VCaP (cell line): ENCODE results near the gene ZBTB47.

ENCODE experiments used
- H3K27ac ChIP-seq: fragments of 450-650 bp; 2 replicates; pipeline ENCODE4 v1.5.1; 2017
- TF ChIP-seq, protein P1 (sequence below): fragments of 450-650 bp; conservative IDR thresholded peaks from 2 replicates; pipeline ENCODE4 v1.5.1; 2017; ENCODE audit warnings: mild to moderate bottlenecking, moderate library complexity

The ZBTB47 gene

DNA sequence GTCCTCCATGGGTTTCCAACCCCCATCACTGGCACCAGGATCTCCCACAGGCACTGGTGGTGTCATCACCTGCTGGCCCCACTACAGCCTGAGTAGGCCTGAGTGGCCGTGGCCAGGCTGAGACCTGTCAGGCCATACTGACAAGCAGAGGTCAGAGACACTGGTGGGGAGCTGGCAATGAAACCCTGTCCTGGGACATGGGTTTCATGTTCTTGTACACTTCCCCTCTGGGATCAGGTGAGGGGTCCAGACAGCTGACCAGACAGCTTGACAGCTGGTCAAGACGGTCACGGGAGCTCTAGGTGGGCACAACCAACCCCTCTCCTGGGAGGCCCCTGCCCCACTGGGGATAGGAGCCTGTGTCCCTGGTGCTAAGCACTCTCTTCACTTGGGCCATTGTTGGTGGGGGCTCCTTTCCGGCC lies 13.1 kb downstream of the ZBTB47 start:
- no peak overlapping the region for H3K27ac ChIP-seq
- TF ChIP-seq, protein P1, sequence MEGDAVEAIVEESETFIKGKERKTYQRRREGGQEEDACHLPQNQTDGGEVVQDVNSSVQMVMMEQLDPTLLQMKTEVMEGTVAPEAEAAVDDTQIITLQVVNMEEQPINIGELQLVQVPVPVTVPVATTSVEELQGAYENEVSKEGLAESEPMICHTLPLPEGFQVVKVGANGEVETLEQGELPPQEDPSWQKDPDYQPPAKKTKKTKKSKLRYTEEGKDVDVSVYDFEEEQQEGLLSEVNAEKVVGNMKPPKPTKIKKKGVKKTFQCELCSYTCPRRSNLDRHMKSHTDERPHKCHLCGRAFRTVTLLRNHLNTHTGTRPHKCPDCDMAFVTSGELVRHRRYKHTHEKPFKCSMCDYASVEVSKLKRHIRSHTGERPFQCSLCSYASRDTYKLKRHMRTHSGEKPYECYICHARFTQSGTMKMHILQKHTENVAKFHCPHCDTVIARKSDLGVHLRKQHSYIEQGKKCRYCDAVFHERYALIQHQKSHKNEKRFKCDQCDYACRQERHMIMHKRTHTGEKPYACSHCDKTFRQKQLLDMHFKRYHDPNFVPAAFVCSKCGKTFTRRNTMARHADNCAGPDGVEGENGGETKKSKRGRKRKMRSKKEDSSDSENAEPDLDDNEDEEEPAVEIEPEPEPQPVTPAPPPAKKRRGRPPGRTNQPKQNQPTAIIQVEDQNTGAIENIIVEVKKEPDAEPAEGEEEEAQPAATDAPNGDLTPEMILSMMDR: no peak

DNA sequence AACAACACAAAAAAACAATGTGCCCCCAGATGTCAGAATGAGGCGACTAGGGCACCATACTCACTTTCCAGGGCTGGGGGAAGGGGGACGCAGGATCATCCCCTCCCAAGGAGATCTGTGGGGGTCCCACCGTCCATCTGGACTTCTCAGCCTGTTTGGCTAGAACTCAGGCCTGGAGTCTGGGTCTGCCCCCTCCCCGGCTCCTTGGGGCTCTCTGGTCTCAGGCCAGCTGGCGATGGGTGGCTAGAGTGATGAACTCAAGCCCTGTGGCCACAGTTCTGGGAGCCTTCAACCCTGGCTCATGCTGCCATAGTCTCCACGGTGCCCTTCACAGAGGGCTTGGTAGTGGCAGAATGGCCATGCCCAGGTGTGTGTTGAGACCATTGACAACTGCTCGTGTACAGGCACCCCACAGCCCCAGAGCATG lies 13.6 kb downstream of the ZBTB47 start:
- H3K27ac ChIP-seq: no peak overlapping the region
- TF ChIP-seq, protein P1: no peak

DNA sequence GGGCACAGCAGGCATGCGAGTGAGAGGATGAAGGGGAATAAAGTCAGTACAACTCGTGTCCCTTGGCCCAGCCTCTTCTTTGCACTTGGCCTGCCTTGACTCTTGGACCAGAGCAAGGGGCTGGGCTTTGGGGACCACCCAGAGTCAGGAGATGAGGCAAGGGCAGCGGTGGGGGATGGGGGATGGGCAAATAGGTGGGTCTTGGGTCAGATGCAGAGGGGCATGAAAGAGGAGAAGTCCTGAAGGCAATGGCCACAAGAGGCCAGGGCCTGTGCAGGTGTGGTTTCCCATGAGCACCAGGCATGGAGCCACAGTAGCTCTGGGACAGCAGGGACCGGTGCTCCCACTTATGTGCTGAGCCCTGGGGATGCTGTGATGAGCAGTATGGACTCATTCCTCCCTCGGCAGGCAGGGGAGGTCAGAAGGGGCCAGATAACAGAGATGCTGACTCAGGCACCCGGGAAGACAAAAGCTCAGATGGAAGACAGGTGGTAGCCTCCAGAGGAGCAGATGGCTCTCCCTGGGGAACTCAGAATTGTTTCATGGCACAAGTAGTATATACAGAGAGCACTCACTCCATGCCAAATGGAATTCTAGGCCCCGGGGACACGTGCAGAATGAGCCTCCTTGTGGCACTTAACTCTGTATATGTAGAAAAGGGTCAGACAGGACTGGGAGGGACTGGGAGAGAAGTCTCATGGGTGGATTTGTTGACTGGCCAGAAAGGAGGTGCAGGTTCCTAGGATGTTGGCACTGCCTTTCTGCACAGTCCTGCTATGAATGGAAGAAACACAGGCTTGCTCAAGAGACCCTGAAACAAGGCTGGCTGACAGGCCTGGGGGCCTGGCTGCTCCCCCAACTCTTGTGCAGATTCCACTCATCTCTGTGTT lies 14.3 kb downstream of the ZBTB47 start:
- TF ChIP-seq, protein P1: no peak

DNA sequence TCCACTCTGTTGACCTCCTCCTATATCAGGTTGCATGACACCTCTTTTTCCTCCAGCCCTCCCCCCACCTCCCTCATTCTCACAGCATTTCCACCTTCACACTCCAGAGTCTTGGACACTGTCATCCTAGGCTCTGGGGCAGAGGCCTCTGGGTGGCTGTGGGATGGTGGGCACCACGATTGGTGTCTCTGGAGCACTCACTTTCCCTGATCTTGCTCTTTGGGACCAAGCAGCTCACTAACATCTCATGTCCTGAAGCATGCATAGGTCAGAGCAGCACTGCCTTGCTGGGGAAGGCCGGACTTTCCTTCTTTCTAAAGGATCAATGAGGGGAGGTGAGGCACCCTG lies 14.9 kb downstream of the ZBTB47 start:
- H3K27ac ChIP-seq: no peak overlapping the region
- TF ChIP-seq, protein P1: no peak

More for the DNA sequence above, 14.3 kb downstream of the ZBTB47 start:
- H3K27ac ChIP-seq: no peak overlapping the region

GRCh38 chr3:42668793-42669217 lies 15.3 kb downstream of the ZBTB47 start:
- TF ChIP-seq, protein P1: no peak
- no peak overlapping the region for H3K27ac ChIP-seq

- no peak overlapping the region for H3K27ac ChIP-seq
- TF ChIP-seq, protein P1: no peak
These were observed 16.6 kb downstream of the ZBTB47 start for GRCh38 chr3:42670051-42670576.

DNA sequence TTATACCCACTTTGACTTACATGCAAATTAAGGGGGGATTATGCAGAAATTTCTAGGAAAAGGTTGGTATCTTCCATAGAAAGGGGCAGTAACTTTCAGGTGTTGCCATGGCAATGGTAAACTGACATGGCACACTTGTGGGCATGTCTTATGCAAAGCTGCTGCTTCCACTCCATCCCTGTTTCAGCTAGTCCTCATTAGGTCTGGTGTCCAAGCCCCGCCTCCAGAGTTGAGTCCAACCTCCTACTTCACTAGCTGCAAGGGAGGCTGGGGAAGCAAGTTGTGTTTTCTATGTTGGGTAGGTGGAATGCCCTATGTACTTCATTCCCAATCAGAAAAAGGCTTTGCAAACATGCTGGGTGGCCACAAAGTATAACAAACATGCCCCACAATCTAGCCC lies 17.2 kb downstream of the ZBTB47 start:
- TF ChIP-seq, protein P1: no peak
- H3K27ac ChIP-seq: no peak overlapping the region
